ENCODE data around the gene PHRF1. TPM values are rescaled to one million over a fixed set of nuclear protein-coding genes. Genes with fewer than 3 reads are reported as not detected.

The PHRF1 gene
- total RNA-seq, 1 experiment from 2014 or later, result 48.9 TPM

DNA sequence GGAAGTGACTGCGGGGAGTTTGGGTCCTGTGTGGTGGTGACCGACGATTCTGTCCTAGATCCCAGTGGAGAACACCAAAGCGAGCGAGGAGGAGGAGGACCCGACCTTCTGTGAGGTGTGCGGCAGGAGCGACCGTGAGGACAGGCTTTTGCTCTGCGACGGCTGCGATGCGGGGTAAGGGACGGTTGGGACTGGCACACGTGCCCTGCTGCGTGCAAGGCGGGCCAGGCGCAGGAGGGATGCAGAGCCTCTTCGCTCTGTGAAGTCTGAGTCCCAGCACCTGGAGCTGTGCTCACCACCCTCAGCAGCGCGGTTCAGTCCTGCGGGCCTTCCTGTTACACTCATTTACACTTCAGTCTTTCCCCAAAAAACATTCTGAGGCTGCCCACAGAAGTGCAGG, 16.2 kb downstream of the PHRF1 start:
- Histone ChIP-seq H2AK5ac (ENCODE audit: insufficient read length, low read length) (no peak overlapping the region), H3K79me1 (ENCODE audit: insufficient read depth, low read depth, low read length, poor library complexity, severe bottlenecking) (peaks cover 4% of the 10 kb centered on the region), H3T11ph (ENCODE audit: low read length) (no peak overlapping the region), H3K9ac (ENCODE audit: extremely low read depth, insufficient read length, low read length) (no peak overlapping the region), H3K23ac (ENCODE audit: insufficient read length, low read depth, low read length) (no peak overlapping the region), H3K23me2 (ENCODE audit: insufficient read length, low read depth, low read length, poor library complexity, severe bottlenecking) (no peaks in the 10 kb centered on the region), H3K27ac (ENCODE audit: insufficient read length, low read depth, low read length) (no peak overlapping the region), H3K27me3 (ENCODE audit: insufficient read depth, low read length) (no peaks in the 10 kb centered on the region), H4K5ac (ENCODE audit: insufficient read length, low read depth, low read length) (no peak overlapping the region), H2BK120ac (ENCODE audit: low read depth, low read length, poor library complexity, severe bottlenecking) (no peak overlapping the region), H4K91ac (ENCODE audit: insufficient read length, low read depth, low read length) (no peak overlapping the region), H2BK15ac (ENCODE audit: low read depth, low read length) (no peak overlapping the region), H4K8ac (replicated peaks; ENCODE audit: insufficient read length, low read depth, low read length) (no peak overlapping the region), H4K20me1 (ENCODE audit: control insufficient read depth, insufficient read depth, insufficient read length) (no peaks in the 10 kb centered on the region), H3K4me2 (ENCODE audit: insufficient read depth, insufficient read length, low read length) (no peak overlapping the region), H2BK12ac (ENCODE audit: insufficient read length, low read depth, low read length) (no peak overlapping the region), H2BK20ac (ENCODE audit: low read depth, low read length, poor library complexity, severe bottlenecking) (no peak overlapping the region), H3K4ac (ENCODE audit: low read depth, low read length) (no peak overlapping the region), H3K79me2 (ENCODE audit: insufficient read depth, low read length) (no peaks in the 10 kb centered on the region; the same call in 1 of the 2 replicates), H3K9me3 (ENCODE audit: control insufficient read depth, low read depth, low read length) (no peaks in the 10 kb centered on the region), H2AFZ (ENCODE audit: low read length) (no peak overlapping the region), H3K14ac (ENCODE audit: insufficient read depth, low read length) (no peak overlapping the region), H3K18ac (ENCODE audit: insufficient read length, low read depth, low read length) (no peak overlapping the region), H2BK5ac (ENCODE audit: insufficient read length, low read length) (no peak overlapping the region), H3K4me1 (ENCODE audit: insufficient read depth, low read length) (no peaks in the 10 kb centered on the region), H3K56ac (ENCODE audit: insufficient read length, low read depth, low read length) (no peak overlapping the region)
- H3K9me3 Mint-ChIP-seq, result no peaks in the 10 kb centered on the region; a peak in 1 of 5 replicates
- H3K27me3 Mint-ChIP-seq (ENCODE audit: low read depth), result 0 out of 2 replicates have a peak, but pooled peaks cover 2% of the 10 kb centered on the region
- peak overlapping the region in 2 of 3 experiments; percentile 69 to 73; a peak in 2 of 7 replicates for H3K27ac Mint-ChIP-seq
- no peak for DNase-seq
- no CpG with 5 or more reads among the region's 22 CpGs for WGBS (ENCODE audit: extremely low coverage, insufficient read length, low lambda C conversion rate)
- no peaks in the 10 kb centered on the region for H3K4me1 Mint-ChIP-seq
- TF ChIP-seq, protein P1, sequence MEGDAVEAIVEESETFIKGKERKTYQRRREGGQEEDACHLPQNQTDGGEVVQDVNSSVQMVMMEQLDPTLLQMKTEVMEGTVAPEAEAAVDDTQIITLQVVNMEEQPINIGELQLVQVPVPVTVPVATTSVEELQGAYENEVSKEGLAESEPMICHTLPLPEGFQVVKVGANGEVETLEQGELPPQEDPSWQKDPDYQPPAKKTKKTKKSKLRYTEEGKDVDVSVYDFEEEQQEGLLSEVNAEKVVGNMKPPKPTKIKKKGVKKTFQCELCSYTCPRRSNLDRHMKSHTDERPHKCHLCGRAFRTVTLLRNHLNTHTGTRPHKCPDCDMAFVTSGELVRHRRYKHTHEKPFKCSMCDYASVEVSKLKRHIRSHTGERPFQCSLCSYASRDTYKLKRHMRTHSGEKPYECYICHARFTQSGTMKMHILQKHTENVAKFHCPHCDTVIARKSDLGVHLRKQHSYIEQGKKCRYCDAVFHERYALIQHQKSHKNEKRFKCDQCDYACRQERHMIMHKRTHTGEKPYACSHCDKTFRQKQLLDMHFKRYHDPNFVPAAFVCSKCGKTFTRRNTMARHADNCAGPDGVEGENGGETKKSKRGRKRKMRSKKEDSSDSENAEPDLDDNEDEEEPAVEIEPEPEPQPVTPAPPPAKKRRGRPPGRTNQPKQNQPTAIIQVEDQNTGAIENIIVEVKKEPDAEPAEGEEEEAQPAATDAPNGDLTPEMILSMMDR (conservative IDR thresholded peaks at IDR 0.05), result no peak
- no peak overlapping the region for H3K4me3 Mint-ChIP-seq
- H3K36me3 Mint-ChIP-seq (ENCODE audit: insufficient read depth in 1 of 3, low read depth in 3 of 3), result peaks cover 63 to 93% (median 92%) of the 10 kb centered on the region in 3 experiments
